NCI-H345 (cell line): ENCODE data around the gene ETV6.
A peak's percentile ranks its signal among the peaks of the same experiment; 100 is the strongest.

Experiments
- DNase-seq: peaks from one replicate; lab custom pipeline; 2025; lab: John Stamatoyannopoulos, UW

Gene ETV6

GRCh38 chr12:11645391-11645790, 4.1 kb upstream of the ETV6 start:
- DNase-seq, result no peak

GRCh38 chr12:11648514-11649412, 711 bp upstream of the ETV6 start:
- peak; percentile 80 for DNase-seq

- peak; percentile 58 for DNase-seq
These were observed 1.1 kb downstream of the ETV6 start for GRCh38 chr12:11650286-11651281.

GRCh38 chr12:11651381-11651780, 1.9 kb downstream of the ETV6 start:
- DNase-seq, result no peak

- peak; percentile 31 for DNase-seq
These were observed 2.3 kb downstream of the ETV6 start for GRCh38 chr12:11651785-11652184.

- peak; percentile 17 for DNase-seq
These were observed 3.0 kb downstream of the ETV6 start for GRCh38 chr12:11652351-11653040.

- no peak for DNase-seq
These were observed 3.8 kb downstream of the ETV6 start for GRCh38 chr12:11653215-11653753.

- no peak for DNase-seq
These were observed 4.9 kb downstream of the ETV6 start for GRCh38 chr12:11654338-11654737.

GRCh38 chr12:11654802-11655201, 5.3 kb downstream of the ETV6 start:
- no peak for DNase-seq

- DNase-seq, result no peak
These were observed 6.4 kb downstream of the ETV6 start for GRCh38 chr12:11655842-11656241.

GRCh38 chr12:11656550-11656949, 7.1 kb downstream of the ETV6 start:
- no peak for DNase-seq

GRCh38 chr12:11657511-11657910, 8.0 kb downstream of the ETV6 start:
- no peak for DNase-seq

- DNase-seq, result no peak
These were observed 9.3 kb downstream of the ETV6 start for GRCh38 chr12:11658791-11659190.

- no peak for DNase-seq
These were observed 11.2 kb downstream of the ETV6 start for GRCh38 chr12:11660624-11661023.

- DNase-seq, result no peak
These were observed 12.1 kb downstream of the ETV6 start for GRCh38 chr12:11661491-11662089.

- no peak for DNase-seq
These were observed 12.9 kb downstream of the ETV6 start for GRCh38 chr12:11662369-11662768.

GRCh38 chr12:11663130-11663529, 13.7 kb downstream of the ETV6 start:
- no peak for DNase-seq

GRCh38 chr12:11664101-11664500, 14.6 kb downstream of the ETV6 start:
- no peak for DNase-seq

- no peak for DNase-seq
These were observed 16.9 kb downstream of the ETV6 start for GRCh38 chr12:11666131-11667050.

GRCh38 chr12:11667171-11667570, 17.7 kb downstream of the ETV6 start:
- DNase-seq, result no peak
